Measurements from ENCODE around the gene DCAF7. TPM values are rescaled to one million over a fixed set of nuclear protein-coding genes. Genes with fewer than 3 reads are reported as not detected.
A peak's percentile ranks its signal among the peaks of the same experiment; 100 is the strongest.

Gene DCAF7
- total RNA-seq, 1 experiment from 2014 or later: 18.7 TPM

DNA sequence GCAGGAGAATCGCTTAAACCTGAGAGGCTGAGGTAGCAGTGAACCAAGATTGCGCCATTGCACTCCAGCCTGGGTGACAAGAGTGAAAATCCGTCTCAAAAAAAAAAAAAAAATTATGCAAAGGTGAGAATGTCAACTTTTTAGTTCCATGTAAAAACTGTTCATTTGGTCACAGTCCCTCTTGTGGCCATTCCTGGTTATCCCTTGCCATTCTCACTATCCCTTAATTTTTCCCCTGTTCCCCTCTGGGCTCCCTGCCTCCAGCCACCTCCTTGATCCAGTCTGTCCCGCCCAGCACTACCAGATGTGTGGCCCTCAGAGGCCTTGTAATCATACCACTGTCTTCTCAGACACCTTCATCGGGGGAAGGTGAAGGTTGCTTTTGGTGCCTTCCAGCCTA, 23.4 kb downstream of the DCAF7 start:
- DNase-seq (ENCODE audit: low spot score): no peak
- in situ Hi-C loops (cut with HindIII; ENCODE audit: low sequenced_read_pairs): no loop called here

DNA sequence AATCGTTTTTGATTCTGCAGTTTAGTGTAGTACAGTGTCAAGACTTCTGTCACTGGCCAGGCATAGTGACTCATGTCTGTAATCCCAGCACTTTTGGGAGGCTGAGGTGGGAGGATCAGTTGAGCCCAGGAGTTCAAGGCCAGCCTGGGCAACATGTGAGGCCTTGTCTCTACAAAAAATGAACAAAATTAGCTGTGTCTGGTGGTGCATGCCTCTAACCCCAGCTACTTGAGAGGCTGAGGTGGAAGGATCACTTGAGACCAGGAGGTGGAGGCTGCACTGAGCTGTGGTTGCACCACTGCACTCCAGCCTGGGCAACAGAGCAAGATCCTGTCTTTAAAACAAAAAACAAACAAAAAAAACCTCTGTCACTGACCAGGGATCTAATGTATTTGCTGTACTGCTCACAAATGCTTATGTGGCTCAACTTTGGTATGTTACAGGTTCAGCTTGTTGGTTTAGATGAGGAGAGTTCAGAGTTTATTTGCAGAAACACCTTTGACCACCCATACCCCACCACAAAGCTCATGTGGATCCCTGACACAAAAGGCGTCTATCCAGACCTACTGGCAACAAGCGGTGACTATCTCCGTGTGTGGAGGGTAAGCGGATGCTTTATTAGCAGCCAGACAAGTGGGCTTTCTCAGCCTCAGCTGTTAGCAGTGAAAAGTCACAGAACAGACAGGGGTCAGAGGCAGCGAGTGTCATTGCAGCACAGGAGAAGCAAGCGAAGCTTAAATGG, 27.9 kb downstream of the DCAF7 start:
- in situ Hi-C loops (cut with HindIII; ENCODE audit: low sequenced_read_pairs): no loop called here

DNA sequence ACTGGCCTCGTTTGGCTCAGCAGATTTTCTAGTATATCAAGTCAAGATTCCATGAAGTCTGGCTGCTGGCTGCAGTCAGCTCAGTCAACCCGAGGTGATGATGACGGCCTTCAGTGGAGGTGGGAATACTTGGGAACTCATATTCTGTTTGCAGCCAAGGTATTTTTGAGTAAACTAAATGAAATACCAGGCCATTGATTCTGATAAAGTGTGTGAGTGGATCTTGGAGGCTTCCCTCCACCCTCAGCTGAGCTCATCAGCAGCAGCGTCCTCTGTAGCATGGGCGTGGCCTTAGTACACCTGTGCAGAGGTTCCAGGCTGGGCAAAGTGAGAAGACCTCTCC, 28.5 kb downstream of the DCAF7 start:
- in situ Hi-C loops (cut with HindIII; ENCODE audit: low sequenced_read_pairs): no loop called here

More for the DNA sequence above, 27.9 kb downstream of the DCAF7 start:
- no peak for DNase-seq (ENCODE audit: low spot score)

DNA sequence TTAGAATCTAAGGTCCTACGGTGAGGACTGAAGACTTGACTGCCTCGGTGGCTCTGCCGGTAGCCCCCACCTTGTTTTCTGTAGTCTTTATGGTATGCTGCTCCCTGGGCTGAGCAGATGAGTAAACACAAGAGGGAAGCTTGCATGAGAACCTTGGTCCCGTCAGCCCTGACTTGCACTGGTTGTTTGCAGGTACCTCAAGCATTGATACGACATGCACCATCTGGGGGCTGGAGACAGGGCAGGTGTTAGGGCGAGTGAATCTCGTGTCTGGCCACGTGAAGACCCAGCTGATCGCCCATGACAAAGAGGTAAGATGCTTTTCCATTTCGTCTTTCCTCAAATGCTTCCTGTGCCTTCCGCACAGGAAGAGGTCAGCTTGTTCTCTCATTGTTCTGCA, 29.4 kb downstream of the DCAF7 start:
- no peak for DNase-seq (ENCODE audit: low spot score)

More for the DNA sequence above, 28.5 kb downstream of the DCAF7 start:
- no peak for DNase-seq (ENCODE audit: low spot score)

DNA sequence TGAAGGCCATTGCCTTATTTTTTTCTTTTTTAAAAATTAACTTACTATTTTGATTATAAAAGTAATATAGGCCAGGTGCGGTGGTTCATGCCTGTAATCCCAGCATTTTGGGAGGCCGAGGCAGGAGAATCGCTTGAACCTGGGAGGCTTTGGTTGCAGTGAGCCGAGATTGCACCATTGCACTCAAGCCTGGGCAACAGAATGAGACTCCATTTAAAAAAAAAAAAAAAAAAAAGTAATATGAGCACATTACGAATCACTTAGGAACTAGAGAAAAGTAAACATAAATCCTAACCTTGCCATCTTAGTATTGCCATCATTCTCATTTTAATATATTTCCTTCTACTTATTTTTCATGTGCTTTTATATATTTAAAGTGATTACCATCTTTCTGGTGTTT, 37.5 kb downstream of the DCAF7 start:
- in situ Hi-C loops (cut with HindIII; ENCODE audit: low sequenced_read_pairs): no loop called here
- no peak for DNase-seq (ENCODE audit: low spot score)

More for the DNA sequence above, 29.4 kb downstream of the DCAF7 start:
- in situ Hi-C loops (cut with HindIII; ENCODE audit: low sequenced_read_pairs): no loop called here

DNA sequence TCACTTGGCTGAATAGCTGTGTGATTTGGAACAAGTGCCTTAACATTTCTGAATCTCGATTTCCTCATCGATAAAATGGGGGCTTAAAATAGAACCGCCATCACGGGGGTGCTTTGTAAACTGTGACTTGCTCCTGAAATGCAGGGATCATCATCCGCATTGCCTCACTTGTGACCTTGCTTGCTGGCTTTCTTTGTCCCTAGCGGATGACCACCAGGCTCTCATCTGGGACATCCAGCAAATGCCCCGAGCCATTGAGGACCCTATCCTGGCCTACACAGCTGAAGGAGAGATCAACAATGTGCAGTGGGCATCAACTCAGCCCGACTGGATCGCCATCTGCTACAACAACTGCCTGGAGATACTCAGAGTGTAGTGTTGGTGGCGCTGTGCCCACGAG, 38.5 kb downstream of the DCAF7 start:
- in situ Hi-C loops (cut with HindIII; ENCODE audit: low sequenced_read_pairs): no loop called here
- DNase-seq (ENCODE audit: low spot score): no peak

DNA sequence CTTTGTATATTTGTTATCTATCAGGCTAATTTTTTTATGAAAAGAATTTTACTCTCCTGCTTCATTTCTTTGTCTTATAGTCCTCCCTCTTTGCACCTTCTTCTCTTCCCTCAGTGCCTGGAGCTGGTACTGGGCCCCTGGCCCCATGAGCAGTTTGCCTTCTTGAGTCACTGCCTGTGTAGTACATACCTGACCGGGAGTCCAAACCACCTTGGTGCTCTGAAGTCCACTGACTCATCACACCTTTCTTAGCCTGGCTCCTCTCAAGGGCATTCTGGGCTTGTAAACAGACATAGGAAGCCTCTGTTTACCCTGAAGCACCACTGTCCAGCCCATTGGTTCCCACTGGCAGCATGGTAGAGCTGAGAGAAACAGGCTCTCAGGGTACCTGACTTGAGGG, 39.4 kb downstream of the DCAF7 start:
- no peak for DNase-seq (ENCODE audit: low spot score)
- in situ Hi-C loops (cut with HindIII; ENCODE audit: low sequenced_read_pairs): no loop called here

DNA sequence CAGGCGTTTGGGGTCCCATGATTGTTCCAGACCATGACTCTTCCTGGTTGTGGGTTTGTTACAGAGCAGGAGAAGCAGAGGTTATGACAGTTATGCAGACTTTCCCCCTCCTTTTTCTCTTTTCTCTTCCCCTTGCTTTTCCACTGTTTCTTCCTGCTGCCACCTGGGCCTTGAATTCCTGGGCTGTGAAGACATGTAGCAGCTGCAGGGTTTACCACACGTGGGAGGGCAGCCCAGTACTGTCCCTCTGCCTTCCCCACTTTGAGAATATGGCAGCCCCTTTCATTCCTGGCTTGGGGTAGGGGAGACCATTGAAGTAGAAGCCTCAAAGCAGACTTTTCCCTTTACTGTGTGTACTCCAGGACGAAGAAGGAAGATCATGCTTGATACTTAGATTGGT, 42.5 kb downstream of the DCAF7 start:
- no peak for DNase-seq (ENCODE audit: low spot score)
- in situ Hi-C loops (cut with HindIII; ENCODE audit: low sequenced_read_pairs): no loop called here

DNA sequence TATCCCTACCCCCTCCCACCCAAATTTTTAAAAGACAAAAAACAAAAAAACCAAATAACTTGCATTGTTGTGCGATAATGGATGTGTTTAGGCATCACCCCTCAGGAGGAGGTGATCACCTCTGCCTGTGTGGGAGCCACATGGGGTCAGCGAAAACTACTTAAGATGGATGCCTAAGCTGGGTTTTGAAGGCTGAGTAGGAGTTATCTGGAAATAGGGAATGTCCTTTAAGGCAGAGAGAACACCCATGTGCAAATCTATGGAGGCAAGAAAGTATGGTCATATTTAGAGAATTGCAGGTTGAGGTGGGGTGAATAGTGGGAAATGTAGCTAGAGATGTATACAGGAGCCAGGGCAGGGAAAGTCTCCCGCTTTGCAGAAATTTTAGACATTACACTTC, 44.9 kb downstream of the DCAF7 start:
- in situ Hi-C loops (cut with HindIII; ENCODE audit: low sequenced_read_pairs): no loop called here
- DNase-seq (ENCODE audit: low spot score): no peak

DNA sequence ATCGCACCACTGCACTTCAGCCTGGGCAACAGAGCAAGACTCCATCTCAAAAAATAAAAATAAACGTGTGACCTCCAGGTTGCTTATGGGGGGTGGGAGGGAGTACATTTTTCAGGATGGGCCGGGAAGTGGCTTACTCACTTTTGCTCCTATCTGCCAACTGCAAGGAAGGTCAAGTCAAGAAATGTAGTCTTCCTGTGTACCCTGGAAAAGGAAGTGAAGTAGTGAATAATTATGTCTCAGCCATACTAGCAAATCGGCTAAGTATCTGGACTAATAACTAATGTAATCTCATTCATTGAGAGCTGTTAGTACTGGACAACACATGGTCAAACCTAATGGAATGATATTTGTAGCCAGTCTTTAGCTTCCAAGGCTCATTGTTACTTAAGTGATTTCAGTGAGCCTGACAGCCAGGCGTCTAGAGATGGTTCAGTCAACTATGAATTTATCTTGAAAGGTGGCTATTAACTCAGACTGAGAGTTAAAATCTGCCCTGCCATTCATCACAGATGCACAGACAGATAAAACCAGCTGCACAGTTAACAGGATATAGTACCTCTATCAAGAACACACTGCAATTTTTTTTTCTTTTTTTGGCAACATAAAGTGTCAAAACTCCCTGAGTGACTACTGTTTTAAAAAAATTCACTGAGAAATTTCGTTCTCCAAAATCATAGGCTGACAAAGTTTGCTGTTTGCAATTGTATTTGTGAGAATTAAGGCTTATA, 46.7 kb downstream of the DCAF7 start:
- DNase-seq (ENCODE audit: low spot score): no peak
- in situ Hi-C loops (cut with HindIII; ENCODE audit: low sequenced_read_pairs): no loop called here

DNA sequence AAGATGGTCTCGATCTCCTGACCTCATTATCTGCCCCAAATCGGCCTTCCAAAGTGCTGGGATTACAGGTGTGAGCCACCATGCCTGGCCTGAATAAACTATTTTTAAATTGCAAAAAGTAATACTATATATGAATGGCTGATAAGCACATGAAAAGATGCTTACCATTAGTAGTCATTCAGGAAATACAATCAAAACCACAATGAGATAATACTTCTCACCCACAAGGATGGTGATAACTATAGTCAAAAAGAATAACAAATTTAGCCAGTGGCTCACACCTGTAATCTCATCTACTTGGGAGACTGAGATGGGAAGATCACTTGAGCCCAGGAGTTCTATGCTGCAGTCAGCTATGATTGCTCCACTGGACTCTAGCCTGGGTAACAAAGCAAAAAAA, 48.0 kb downstream of the DCAF7 start:
- no peak for DNase-seq (ENCODE audit: low spot score)
- in situ Hi-C loops (cut with HindIII; ENCODE audit: low sequenced_read_pairs): no loop called here

DNA sequence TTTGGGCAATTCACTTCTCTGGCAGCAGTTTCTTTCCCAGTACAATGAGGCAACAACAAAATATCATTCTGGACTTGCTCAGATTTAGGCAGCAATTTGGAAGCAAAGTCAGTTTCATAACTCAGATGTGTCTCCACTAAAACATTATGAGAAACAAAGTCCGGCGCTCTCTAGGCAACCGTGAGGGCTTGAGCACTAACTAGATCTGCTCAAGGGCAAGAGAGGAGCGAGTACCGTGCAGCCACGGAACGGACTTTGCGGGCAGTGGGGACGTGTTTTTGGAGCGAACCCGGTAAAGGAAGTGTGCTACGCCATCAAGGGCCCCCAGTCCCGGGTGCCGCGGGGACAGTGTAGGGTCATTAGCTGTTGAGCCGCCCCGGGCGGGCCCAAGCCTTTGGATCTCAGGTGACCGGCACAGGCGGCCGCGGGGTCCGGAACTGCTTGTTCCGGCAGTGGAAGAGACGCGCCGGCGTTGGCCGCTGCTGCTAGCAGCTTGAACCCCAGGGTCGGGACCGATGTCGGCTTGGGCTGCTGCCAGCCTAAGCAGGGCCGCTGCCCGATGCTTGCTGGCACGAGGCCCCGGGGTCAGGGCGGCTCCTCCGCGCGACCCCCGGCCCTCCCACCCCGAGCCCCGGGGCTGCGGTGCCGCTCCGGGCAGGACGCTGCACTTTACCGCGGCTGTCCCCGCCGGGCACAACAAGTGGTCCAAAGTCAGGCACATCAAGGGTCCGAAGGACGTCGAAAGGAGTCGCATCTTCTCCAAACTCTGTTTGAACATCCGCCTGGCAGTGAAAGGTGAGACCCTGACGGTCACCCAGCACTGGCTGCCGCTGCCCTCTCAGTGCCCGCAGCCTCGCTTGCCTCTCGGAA, 50.5 kb downstream of the DCAF7 start, which contains the start of gene TACO1:
Gene TACO1, plus strand, starts transcription at position 327 of the 870 bp plus-strand sequence. Its CDS starts 189 bp downstream, at position 516.
- in situ Hi-C loops (cut with HindIII; ENCODE audit: low sequenced_read_pairs): no loop called here
- DNase-seq (ENCODE audit: low spot score): peak; percentile 85

DNA sequence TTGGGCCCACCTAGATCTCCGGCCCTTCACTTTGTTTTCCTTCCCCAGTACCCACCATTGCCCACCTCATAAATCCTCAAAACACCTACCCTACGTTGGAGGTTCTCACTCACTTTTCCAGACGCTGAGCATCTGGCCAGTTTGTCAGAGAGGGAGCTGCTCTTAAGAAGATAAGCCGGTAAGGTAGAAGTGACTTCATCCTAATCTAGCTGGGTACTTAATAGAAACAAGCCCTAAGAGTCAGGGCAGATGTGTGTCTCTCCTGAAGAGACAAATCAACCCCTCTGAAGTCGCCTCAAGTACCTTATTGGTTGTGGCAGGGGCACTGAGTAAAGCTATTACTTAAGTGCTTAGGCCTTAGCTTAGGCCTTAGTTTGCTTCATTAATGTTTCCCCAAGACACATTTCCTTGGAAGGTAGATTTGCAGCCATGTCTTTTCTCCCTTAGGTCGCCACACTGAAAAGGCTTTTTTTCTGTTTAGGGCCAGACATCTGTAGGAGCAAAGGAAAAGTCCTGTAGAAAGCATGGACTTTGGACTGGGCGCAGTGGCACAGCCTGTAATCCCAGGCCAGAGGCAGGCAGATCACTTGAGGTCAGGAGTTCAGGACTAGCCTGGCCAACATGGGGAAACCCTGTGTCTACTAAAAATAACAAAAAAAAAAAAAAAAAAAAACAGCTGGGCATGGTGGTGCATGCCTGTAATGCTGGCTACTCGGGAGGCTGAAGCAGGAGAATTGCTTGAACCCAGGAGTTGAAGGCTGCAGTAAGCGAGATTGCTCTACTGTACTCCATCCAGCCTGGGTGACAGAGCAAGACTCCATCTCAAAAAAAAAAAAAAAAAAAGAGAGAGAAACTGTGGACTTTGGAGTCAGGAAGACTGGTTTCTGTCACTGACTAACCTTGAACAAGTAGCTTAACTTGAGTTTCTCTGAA, 51.4 kb downstream of the DCAF7 start:
- DNase-seq (ENCODE audit: low spot score): no peak
- in situ Hi-C loops (cut with HindIII; ENCODE audit: low sequenced_read_pairs): no loop called here

DNA sequence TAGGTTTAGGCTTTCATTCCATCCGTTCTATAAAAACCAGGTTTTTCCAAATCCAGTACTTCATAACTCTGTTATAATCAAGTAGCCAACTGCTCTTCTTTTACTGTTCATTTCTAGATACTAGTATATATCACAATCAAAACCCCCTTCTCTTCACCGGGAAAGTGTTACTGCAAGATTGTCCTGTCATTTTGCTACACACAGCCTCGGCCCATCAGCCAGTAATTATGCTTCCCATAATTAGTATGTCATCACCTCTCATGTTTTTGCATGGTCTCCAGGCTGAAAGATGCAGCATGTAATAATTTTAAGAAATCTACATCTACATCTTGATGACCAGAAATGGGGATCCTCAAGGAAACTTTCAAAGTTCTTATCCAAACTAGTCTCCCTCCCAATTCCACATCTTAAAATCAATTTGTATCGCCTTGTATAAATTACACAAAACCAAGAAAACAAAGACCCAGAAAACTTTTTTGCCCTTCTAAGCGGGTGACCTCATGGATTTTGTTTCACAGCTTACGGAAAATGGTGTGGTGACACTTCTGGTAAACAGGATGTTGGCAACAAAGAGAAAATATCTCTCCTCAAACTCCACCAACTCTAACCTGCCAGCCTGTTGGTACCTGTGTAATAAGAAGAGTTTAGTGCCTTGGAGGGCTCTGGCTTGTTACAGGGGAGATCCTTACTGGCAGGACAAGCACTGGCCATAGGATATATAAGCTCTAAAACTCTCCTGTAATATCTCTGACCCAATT, 59.7 kb downstream of the DCAF7 start:
- in situ Hi-C loops (cut with HindIII; ENCODE audit: low sequenced_read_pairs): no loop called here

DNA sequence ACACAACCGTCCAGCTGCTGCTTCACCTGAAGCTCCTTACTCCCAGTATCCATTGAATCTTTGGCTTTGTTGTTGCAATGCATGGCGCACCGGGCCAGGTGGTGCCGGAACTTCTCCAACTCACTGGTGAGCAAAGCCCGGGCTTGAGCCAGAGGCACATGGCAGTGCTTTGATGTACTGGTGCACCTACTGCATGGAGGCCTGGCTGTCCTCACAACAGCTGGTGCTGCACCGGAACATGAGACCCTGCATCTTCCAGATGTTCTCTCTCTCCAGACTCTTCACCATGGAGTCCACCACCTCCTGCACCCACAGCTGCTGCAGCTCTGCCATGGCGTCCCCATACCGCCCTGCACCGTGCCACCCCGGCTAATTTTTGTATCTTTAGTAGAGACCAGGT, 60.6 kb downstream of the DCAF7 start:
- in situ Hi-C loops (cut with HindIII; ENCODE audit: low sequenced_read_pairs): no loop called here
- no peak for DNase-seq (ENCODE audit: low spot score)

More for the DNA sequence above, 59.7 kb downstream of the DCAF7 start:
- no peak for DNase-seq (ENCODE audit: low spot score)

DNA sequence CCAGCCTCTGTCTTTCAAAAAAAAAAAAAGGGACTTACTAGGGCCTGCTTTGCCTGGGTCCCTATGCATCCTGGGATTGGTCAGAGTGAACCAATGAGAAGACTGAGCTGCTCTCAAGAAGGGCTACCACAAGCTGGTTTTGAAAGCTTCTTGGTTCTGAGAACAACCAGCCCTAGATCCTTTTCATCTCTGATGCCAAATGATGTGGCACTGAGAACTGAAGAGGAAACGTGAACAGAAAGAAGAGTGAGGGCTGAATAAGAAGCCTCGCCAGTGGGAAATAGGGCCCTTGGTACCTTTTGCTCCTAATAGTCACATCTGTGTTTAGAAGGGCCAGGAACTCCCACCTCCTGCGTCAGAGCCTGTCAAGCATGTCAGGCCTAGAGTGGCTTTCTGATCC, 61.1 kb downstream of the DCAF7 start:
- in situ Hi-C loops (cut with HindIII; ENCODE audit: low sequenced_read_pairs): no loop called here
- no peak for DNase-seq (ENCODE audit: low spot score)

DNA sequence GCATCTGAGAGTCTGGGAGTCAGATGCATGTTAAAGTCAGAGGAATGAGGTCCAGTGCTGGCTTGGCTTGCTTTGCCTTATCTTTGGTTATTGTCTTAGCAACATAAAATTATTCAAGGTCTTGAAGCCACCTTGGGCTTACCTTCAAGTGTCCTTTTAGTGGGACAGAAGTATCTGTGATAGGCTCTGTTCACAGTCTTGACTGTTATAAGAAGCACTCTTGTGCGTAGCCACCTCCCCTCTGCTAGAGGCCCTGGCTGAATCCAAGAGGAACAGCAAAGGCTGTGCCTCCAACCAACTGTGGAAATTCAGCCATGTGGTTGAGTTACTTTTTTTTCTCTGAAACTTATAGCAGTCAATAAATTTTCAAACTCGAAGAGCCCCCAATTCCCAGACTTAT, 63.4 kb downstream of the DCAF7 start:
- in situ Hi-C loops (cut with HindIII; ENCODE audit: low sequenced_read_pairs): no loop called here
- no peak for DNase-seq (ENCODE audit: low spot score)

DNA sequence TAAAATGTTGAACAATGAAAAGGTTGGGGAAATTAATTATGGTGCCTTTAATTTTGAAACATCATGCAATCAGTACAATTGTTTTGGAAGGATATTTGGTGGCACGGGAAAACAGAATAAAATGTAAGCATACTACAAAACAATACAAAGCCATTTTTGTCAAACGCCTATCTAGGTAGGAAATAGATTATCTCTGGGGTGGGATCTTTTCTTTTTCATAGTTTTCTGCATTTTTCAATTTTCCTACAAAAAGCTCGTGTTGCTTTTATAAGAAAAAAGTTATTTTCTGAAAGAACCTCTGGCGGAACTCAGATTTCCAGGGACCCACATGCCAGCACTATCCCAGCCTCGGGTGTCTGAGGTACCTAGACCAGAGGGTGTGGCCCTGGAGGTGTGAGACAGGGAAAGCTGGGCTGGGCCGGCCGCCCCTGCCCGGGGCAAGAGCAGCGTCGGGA, 71.0 kb downstream of the DCAF7 start:
- no peak for DNase-seq (ENCODE audit: low spot score)
- in situ Hi-C loops (cut with HindIII; ENCODE audit: low sequenced_read_pairs): no loop called here
